CD4-positive, alpha-beta T cell (primary cell): ENCODE measurements around the gene MS4A15. TPM values are rescaled to one million over a fixed set of nuclear protein-coding genes. Genes with fewer than 3 reads are reported as not detected.

ENCODE experiments used
- ATAC-seq: fragments of 200-7000 bp; cut with Tn5 transposase; one replicate; pipeline ENCODE4 v1.10.0; 2022; ENCODE audit warnings: mild to moderate bottlenecking; ENCODE audit not compliant: poor library complexity
- CTCF ChIA-PET: fragments of 350-600 bp; sonication (Branson Sonifier 250); formaldehyde crosslinking; loops from one replicate; lab custom pipeline; 2021; ENCODE audit warnings: antibody characterized with exemption, inconsistent platforms; lab: Charles Lee
- POLR2A ChIA-PET: fragments of 350-600 bp; sonication (Branson Sonifier 250); formaldehyde crosslinking; loops from one replicate; lab custom pipeline; 2021; ENCODE audit warnings: antibody characterized with exemption, inconsistent platforms; lab: Charles Lee
- DNase-seq, 14 experiments: peaks; one replicate each; pipeline ENCODE4 v3.0.0-alpha.2; 2013 to 2020; ENCODE audit warnings: mixed read lengths in 2 of 14
- H3K27ac ChIP-seq, 2 donors: one replicate each; pipeline versions ENCODE4 v1.5.1 to v1.7.0; 2013; ENCODE audit warnings: low read length in 2 of 2, low read depth in 1 of 2, mild to moderate bottlenecking in 1 of 2
- H3K27me3 ChIP-seq, 2 experiments: 1 replicate in 1 of 2; 2 replicates in 1 of 2; pipeline versions ENCODE4 v1.6.1 to v1.7.0; 2013; ENCODE audit warnings: low read length in 2 of 2, control low read depth in 1 of 2, mild to moderate bottlenecking in 1 of 2, moderate library complexity in 1 of 2; ENCODE audit not compliant: insufficient read depth in 2 of 2, control insufficient read depth in 1 of 2
- H3K36me3 ChIP-seq: one replicate; pipeline ENCODE4 v1.6.1; 2013; ENCODE audit warnings: low read length, control low read depth; ENCODE audit not compliant: insufficient read depth
- H3K4me1 ChIP-seq: one replicate; pipeline ENCODE4 v1.6.1; 2013; ENCODE audit warnings: low read length, control low read depth; ENCODE audit not compliant: insufficient read depth
- H3K4me3 ChIP-seq: one replicate; pipeline ENCODE4 v1.5.1; 2013; ENCODE audit warnings: mild to moderate bottlenecking, low read length, moderate library complexity
- H3K9me3 ChIP-seq, 2 experiments: 1 replicate in 1 of 2; 2 replicates in 1 of 2; pipeline versions ENCODE4 v1.6.1 to v1.7.0; 2013; ENCODE audit warnings: low read length in 2 of 2, mild to moderate bottlenecking in 2 of 2, control low read depth in 1 of 2, moderate library complexity in 1 of 2; ENCODE audit not compliant: control insufficient read depth in 1 of 2, insufficient read depth in 1 of 2
- H3K27ac Mint-ChIP-seq: one replicate; pipeline ENCODE4 v1.8.0; 2020; ENCODE audit warnings: mixed read lengths
- H3K27me3 Mint-ChIP-seq: one replicate; pipeline ENCODE4 v1.8.0; 2021; ENCODE audit warnings: mixed read lengths
- H3K36me3 Mint-ChIP-seq: one replicate; pipeline ENCODE4 v1.8.0; 2021; ENCODE audit warnings: low read depth, mixed read lengths
- H3K4me1 Mint-ChIP-seq: one replicate; pipeline ENCODE4 v1.8.0; 2021; ENCODE audit warnings: low read depth, mixed read lengths
- H3K4me3 Mint-ChIP-seq: one replicate; pipeline ENCODE4 v1.8.0; 2020; ENCODE audit warnings: mild to moderate bottlenecking, mixed read lengths
- H3K9me3 Mint-ChIP-seq: one replicate; pipeline ENCODE4 v1.8.0; 2020; ENCODE audit warnings: mixed read lengths
- intact Hi-C, 2 experiments: fragments of 100-400 bp; cut with DNase I in 1 of 2; cut with micrococcal nuclease in 1 of 2; formaldehyde crosslinking; loops; one replicate each; pipeline versions ENCODE4 v1.15.1 to v1.9.0; 2023 to 2025; cut with DNase I, micrococcal nuclease
- total RNA-seq, 174 experiments: library from RNA in 2 of 174; stranded (reverse) in 2 of 174; gene quantifications; one replicate each; pipeline ENCODE4 v1.2.3 and lab custom pipeline; 2021 to 2026
- TF ChIP-seq, protein P1 (sequence below): fragments of 200-600 bp; IDR thresholded peaks from one replicate; pipeline ENCODE4 v1.8.0; 2022; ENCODE audit warnings: antibody characterized with exemption, mild to moderate bottlenecking

Gene MS4A15
- total RNA-seq, 2 experiments from 2014 or later: not detected

DNA sequence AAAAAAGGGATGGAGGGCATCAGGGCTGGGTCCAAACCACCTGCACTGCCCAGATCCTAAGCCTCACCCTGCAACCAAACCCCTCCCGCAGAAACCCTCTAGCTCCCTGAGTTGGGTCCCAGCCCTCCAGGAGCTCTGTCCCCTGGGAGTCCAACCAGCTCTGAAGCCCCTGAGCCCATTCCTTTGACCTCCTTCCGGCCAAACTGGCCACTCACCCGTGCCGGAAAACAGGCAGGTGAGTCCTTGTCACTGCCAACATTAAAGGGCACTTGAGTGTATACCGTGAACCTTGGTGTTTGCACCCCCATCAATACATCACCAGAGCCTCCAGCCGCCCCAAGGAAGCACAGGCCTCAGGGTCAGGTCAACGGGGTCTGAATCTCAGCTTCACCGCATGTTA lies 11.5 kb downstream of the MS4A15 start:
- DNase-seq: no peak
- Histone ChIP-seq H3K27ac (no peak overlapping the region), H3K27me3 (peaks cover 0 to 2% of the 10 kb centered on the region in 2 experiments), H3K36me3 (no peaks in the 10 kb centered on the region), H3K9me3 (peaks cover 0 to 4% of the 10 kb centered on the region in 2 experiments), H3K4me3 (no peak overlapping the region), H3K4me1 (no peaks in the 10 kb centered on the region)
- no peaks in the 10 kb centered on the region for H3K9me3 Mint-ChIP-seq
- H3K36me3 Mint-ChIP-seq: no peaks in the 10 kb centered on the region
- H3K4me1 Mint-ChIP-seq: no peaks in the 10 kb centered on the region
- peaks cover 30% of the 10 kb centered on the region for H3K27me3 Mint-ChIP-seq
- no peak for ATAC-seq
- H3K4me3 Mint-ChIP-seq: no peak overlapping the region
- no peak overlapping the region for H3K27ac Mint-ChIP-seq
- intact Hi-C loops: no loop called here
- POLR2A ChIA-PET: no interaction called here
- TF ChIP-seq, protein P1, sequence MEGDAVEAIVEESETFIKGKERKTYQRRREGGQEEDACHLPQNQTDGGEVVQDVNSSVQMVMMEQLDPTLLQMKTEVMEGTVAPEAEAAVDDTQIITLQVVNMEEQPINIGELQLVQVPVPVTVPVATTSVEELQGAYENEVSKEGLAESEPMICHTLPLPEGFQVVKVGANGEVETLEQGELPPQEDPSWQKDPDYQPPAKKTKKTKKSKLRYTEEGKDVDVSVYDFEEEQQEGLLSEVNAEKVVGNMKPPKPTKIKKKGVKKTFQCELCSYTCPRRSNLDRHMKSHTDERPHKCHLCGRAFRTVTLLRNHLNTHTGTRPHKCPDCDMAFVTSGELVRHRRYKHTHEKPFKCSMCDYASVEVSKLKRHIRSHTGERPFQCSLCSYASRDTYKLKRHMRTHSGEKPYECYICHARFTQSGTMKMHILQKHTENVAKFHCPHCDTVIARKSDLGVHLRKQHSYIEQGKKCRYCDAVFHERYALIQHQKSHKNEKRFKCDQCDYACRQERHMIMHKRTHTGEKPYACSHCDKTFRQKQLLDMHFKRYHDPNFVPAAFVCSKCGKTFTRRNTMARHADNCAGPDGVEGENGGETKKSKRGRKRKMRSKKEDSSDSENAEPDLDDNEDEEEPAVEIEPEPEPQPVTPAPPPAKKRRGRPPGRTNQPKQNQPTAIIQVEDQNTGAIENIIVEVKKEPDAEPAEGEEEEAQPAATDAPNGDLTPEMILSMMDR: no peak
- CTCF ChIA-PET: no interaction called here

DNA sequence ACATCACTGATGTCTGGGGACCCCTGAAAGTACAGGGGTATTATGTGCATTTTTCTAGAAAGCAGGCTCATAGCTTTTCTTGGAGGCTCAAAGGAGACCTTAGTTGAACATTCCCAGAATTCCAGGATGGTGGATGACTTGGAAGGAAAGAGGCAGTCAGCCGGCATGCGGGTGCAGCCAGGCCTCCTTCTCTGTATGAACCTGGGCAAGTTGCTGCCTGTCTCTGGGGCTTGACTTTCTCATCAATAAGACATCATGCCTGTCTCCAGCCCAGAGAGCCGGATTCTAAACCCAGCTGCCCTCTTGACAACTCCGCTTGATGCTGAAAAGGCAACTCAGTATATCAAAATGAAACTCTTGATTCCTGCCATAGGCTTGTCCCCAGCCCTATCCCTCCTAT lies 12.6 kb downstream of the MS4A15 start:
- ChIA-PET POLR2A (no interaction called here), CTCF (no interaction called here)
- H3K4me1 Mint-ChIP-seq: no peaks in the 10 kb centered on the region
- Histone ChIP-seq H3K27ac (no peak overlapping the region), H3K4me3 (no peak overlapping the region), H3K9me3 (peaks cover 0 to 4% of the 10 kb centered on the region in 2 experiments), H3K4me1 (no peaks in the 10 kb centered on the region), H3K27me3 (peaks cover 0 to 2% of the 10 kb centered on the region in 2 experiments), H3K36me3 (no peaks in the 10 kb centered on the region)
- no peak overlapping the region for H3K27ac Mint-ChIP-seq
- peaks cover 21% of the 10 kb centered on the region for H3K27me3 Mint-ChIP-seq
- intact Hi-C loops: no loop called here
- ATAC-seq (no peak), DNase-seq (no peak)
- H3K4me3 Mint-ChIP-seq: no peak overlapping the region
- no peaks in the 10 kb centered on the region for H3K9me3 Mint-ChIP-seq
- TF ChIP-seq, protein P1: no peak
- no peaks in the 10 kb centered on the region for H3K36me3 Mint-ChIP-seq

DNA sequence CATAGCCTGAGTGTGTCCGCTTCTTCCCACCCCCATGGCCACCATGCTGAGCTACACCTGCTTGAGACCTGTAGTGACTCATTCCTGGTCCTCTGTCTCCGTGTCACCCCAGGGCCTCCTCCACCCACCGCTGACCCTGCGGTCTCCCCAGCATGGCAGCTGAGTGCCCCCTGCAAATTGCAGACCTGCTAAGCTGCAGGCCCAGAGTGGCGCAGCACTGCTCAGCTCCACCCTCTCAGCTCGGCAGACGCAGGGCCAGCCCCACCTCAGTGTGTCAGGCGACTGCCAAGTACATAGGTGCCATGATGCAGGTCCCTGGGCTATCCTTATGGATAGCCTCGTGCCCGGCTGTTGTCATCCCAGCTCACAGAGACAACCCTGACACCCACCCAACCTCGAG lies 13.1 kb downstream of the MS4A15 start:
- ATAC-seq (no peak), DNase-seq (no peak)
- Mint-ChIP-seq H3K4me1 (no peaks in the 10 kb centered on the region), H3K9me3 (no peaks in the 10 kb centered on the region), H3K4me3 (no peak overlapping the region), H3K36me3 (no peaks in the 10 kb centered on the region), H3K27ac (no peak overlapping the region), H3K27me3 (peaks cover 17% of the 10 kb centered on the region)
- intact Hi-C loops: no loop called here
- Histone ChIP-seq H3K27ac (no peak overlapping the region), H3K4me1 (no peaks in the 10 kb centered on the region), H3K36me3 (no peaks in the 10 kb centered on the region), H3K27me3 (peaks cover 0 to 2% of the 10 kb centered on the region in 2 experiments), H3K9me3 (peaks cover 0 to 4% of the 10 kb centered on the region in 2 experiments), H3K4me3 (no peak overlapping the region)
- ChIA-PET POLR2A (no interaction called here), CTCF (no interaction called here)
- TF ChIP-seq, protein P1: no peak
